Mesendoderm (in vitro differentiated cells): ENCODE data around the gene GCLC.

ENCODE experiments used
- DNase-seq: peaks from one replicate; pipeline ENCODE4 v3.0.0; 2013
- H2AK5ac ChIP-seq: 2 replicates; pipeline ENCODE4 v1.6.1; 2013; ENCODE audit warnings: low read length, inconsistent platforms
- H2BK120ac ChIP-seq: 2 replicates; pipeline ENCODE4 v1.6.1; 2013; ENCODE audit warnings: low read depth, mild to moderate bottlenecking, low read length, moderate library complexity, mixed read lengths
- H2BK15ac ChIP-seq: replicated peaks from 2 replicates; pipeline ENCODE4 v1.6.1; 2013; ENCODE audit warnings: low read depth, mild to moderate bottlenecking, moderate library complexity
- H2BK5ac ChIP-seq: 2 replicates; pipeline ENCODE4 v1.6.1; 2013; ENCODE audit warnings: low read length, inconsistent platforms
- H3K18ac ChIP-seq: 2 replicates; pipeline ENCODE4 v1.6.1; 2013; ENCODE audit warnings: mild to moderate bottlenecking, low read length, mixed read lengths
- H3K23ac ChIP-seq: one replicate; pipeline ENCODE4 v1.6.1; 2013; ENCODE audit warnings: low read length
- H3K27ac ChIP-seq: 2 replicates; pipeline ENCODE4 v1.5.1; 2013; ENCODE audit warnings: low read depth, mild to moderate bottlenecking, inconsistent platforms, low read length, moderate library complexity
- H3K27me3 ChIP-seq: 2 replicates; pipeline ENCODE4 v1.6.1; 2013; ENCODE audit warnings: low read length, control low read depth, mild to moderate bottlenecking, inconsistent platforms; ENCODE audit not compliant: insufficient read depth, poor library complexity
- H3K36me3 ChIP-seq: 2 replicates; pipeline ENCODE4 v1.6.1; 2013; ENCODE audit warnings: low read length, inconsistent platforms; ENCODE audit not compliant: control insufficient read depth, insufficient read depth
- H3K4ac ChIP-seq: one replicate; pipeline ENCODE4 v1.6.1; 2013; ENCODE audit warnings: low read depth, mild to moderate bottlenecking, low read length, moderate library complexity
- H3K4me1 ChIP-seq: 2 replicates; pipeline ENCODE4 v1.6.1; 2013; ENCODE audit warnings: low read depth, low read length, inconsistent platforms; ENCODE audit not compliant: control insufficient read depth
- H3K4me2 ChIP-seq: 2 replicates; pipeline ENCODE4 v1.6.1; 2013; ENCODE audit warnings: low read length
- H3K4me3 ChIP-seq: 2 replicates; pipeline ENCODE4 v1.5.1; 2013; ENCODE audit warnings: mild to moderate bottlenecking, low read length
- H3K56ac ChIP-seq: one replicate; pipeline ENCODE4 v1.6.1; 2013; ENCODE audit warnings: low read length
- H3K79me1 ChIP-seq: 2 replicates; pipeline ENCODE4 v1.6.1; 2013; ENCODE audit warnings: low read length, inconsistent platforms
- H3K79me2 ChIP-seq: 2 replicates; pipeline ENCODE4 v1.6.1; 2013; ENCODE audit warnings: mild to moderate bottlenecking, low read length; ENCODE audit not compliant: control insufficient read depth, insufficient read depth
- H3K9ac ChIP-seq: 2 replicates; pipeline ENCODE4 v1.6.1; 2013; ENCODE audit warnings: low read length, inconsistent platforms
- H4K5ac ChIP-seq: one replicate; pipeline ENCODE4 v1.6.1; 2013; ENCODE audit warnings: low read length
- H4K8ac ChIP-seq: one replicate; pipeline ENCODE4 v1.6.1; 2013; ENCODE audit warnings: low read depth, mild to moderate bottlenecking, control low read depth, low read length, moderate library complexity
- WGBS: extraction: QIAGEN DNeasy Blood & Tissue Kit; methylation state at CpG from one replicate; pipeline ENCODE4 v1.1.7; 2013; ENCODE audit warnings: low lambda C conversion rate, missing lambda C conversion rate; ENCODE audit not compliant: insufficient coverage; ENCODE audit errors: extremely low coverage; 5-methylcytosine and 5-hydroxymethylcytosine counted together

GCLC gene

DNA sequence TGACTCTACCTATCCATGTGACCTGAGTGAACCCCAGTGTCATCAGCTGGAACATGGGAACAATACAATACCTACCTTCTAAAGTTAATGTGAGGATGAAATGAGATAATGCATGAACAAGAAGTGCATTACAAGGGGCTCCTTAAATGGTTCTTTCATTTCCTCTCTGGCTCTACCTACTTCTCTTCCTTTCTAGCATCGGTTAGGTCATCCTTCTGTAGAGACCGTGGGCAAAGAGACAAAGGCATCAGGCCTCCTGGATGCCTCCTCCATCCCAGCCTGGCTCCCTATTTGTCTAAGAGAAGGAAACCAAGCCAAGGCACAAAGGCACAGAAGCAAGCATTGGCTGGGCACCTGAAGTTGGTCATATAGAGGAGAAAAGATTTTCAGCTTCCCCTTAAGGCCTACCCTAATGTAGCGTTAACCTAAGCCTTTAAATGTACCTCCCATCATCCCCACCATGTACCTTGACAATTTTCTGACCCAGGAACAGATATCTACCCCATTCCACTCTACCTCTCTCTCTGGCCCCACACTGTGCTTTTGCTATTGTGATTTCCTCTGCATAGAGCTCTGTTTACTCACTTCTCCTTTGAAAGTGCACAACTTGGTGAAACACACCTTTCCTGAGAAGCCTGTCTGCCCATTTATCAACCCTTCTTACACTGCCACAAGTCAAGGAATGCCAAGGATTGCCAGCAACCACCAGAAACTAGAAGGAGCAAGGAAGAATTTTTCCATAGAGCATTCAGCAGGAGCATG is 86.6 kb downstream of the GCLC start:
- Histone ChIP-seq H2AK5ac (no peak overlapping the region), H3K27ac (no peak overlapping the region), H3K4me1 (no peaks in the 10 kb centered on the region), H3K9ac (no peak overlapping the region), H3K18ac (no peak overlapping the region), H3K4me3 (no peak overlapping the region), H3K79me1 (no peaks in the 10 kb centered on the region), H3K23ac (no peak overlapping the region), H2BK120ac (no peak overlapping the region), H3K79me2 (no peaks in the 10 kb centered on the region), H4K5ac (no peak overlapping the region), H3K36me3 (no peaks in the 10 kb centered on the region), H2BK15ac (no peak overlapping the region), H3K56ac (no peak overlapping the region), H4K8ac (no peak overlapping the region), H3K4ac (no peak overlapping the region), H3K4me2 (no peak overlapping the region), H3K27me3 (no peaks in the 10 kb centered on the region), H2BK5ac (no peak overlapping the region)
- no CpG with 5 or more reads among the region's 3 CpGs for WGBS
- DNase-seq: no peak

DNA sequence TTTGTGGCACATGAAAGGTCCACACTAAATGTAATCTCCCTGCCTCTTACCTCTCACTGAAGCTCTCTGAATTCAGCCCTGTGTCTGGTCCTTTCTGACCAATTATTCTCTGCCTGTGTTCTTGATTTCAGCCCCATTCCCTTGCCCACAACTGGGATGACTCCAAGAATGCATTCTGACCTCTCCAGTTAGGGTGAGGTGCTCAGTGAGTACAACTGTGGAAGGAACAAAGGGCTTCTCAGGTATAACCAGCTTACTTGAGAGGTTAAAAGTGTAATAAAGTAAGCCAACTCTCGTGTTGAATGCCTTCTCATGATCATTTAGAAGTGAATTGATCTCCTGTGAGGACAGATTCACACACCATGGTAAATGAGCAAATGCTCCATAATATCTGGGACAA is 88.1 kb downstream of the GCLC start:
- Histone ChIP-seq H3K27ac (no peak overlapping the region), H3K18ac (no peak overlapping the region), H2AK5ac (no peak overlapping the region), H2BK5ac (no peak overlapping the region), H3K79me2 (no peaks in the 10 kb centered on the region), H3K79me1 (no peaks in the 10 kb centered on the region), H3K56ac (no peak overlapping the region), H4K8ac (no peak overlapping the region), H4K5ac (no peak overlapping the region), H3K36me3 (no peaks in the 10 kb centered on the region), H3K4ac (no peak overlapping the region), H3K4me3 (no peak overlapping the region), H3K23ac (no peak overlapping the region), H3K4me2 (no peak overlapping the region), H3K9ac (no peak overlapping the region), H2BK15ac (no peak overlapping the region), H3K27me3 (no peaks in the 10 kb centered on the region), H2BK120ac (no peak overlapping the region), H3K4me1 (no peaks in the 10 kb centered on the region)
- WGBS: no CpG with 5 or more reads among the region's 1 CpG
- no peak for DNase-seq

DNA sequence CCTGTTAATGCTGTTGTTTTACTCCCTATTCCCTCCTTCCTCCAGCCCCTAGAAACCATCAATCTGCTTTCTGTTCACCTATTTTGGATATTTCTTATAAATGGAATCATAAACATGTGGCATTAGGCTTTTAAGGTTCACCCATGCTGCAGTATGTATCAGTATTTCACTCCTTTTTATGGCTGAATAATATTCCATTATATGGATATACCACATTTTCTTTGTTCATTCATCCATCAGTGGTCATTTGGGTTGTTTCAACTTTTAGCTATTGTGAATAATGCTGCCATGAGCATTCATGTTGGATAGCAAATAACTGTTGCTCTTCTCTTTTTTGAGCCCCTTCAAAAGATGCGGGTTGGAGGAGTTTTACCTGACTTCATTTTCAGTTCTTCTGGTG is 89.2 kb downstream of the GCLC start:
- H3K4me3 ChIP-seq: no peak overlapping the region
- WGBS: no CpG with 5 or more reads among the region's 1 CpG
- no peak overlapping the region for H4K5ac ChIP-seq
- no peak overlapping the region for H3K4ac ChIP-seq
- H3K4me2 ChIP-seq: no peak overlapping the region
- H2BK120ac ChIP-seq: no peak overlapping the region
- no peak overlapping the region for H3K23ac ChIP-seq
- H4K8ac ChIP-seq: no peak overlapping the region
- H3K79me1 ChIP-seq: no peaks in the 10 kb centered on the region
- DNase-seq: no peak
- no peak overlapping the region for H3K27ac ChIP-seq
- H2AK5ac ChIP-seq: no peak overlapping the region
- no peaks in the 10 kb centered on the region for H3K36me3 ChIP-seq
- H3K4me1 ChIP-seq: no peaks in the 10 kb centered on the region
- no peaks in the 10 kb centered on the region for H3K27me3 ChIP-seq
- H2BK15ac ChIP-seq: no peak overlapping the region
- no peak overlapping the region for H2BK5ac ChIP-seq
- no peaks in the 10 kb centered on the region for H3K79me2 ChIP-seq
- H3K56ac ChIP-seq: no peak overlapping the region
- no peak overlapping the region for H3K9ac ChIP-seq
- no peak overlapping the region for H3K18ac ChIP-seq

DNA sequence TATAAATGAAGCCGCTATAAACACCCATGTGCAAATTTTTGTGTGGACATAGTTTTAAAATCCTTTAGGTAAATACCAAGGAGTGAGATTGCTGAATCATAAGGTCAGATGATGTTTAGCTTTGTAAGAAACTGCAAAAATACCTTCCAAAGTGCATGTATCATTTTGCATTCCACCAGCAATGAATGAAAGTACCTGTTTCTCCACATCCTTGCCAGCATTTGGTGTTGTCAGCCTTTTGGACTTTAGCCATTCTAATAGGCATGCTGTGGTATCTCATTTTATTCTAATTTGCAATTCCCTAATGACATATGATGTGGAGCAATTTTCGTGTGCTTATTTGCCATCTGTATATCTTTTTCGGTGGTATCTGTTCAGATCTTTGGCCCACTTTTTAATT is 93.7 kb downstream of the GCLC start:
- H3K4me2 ChIP-seq: no peak overlapping the region
- no peak for DNase-seq
- H2BK15ac ChIP-seq: no peak overlapping the region
- H3K23ac ChIP-seq: no peak overlapping the region
- H4K5ac ChIP-seq: no peak overlapping the region
- no peak overlapping the region for H3K9ac ChIP-seq
- no peak overlapping the region for H3K27ac ChIP-seq
- H3K4me3 ChIP-seq: no peak overlapping the region
- no peak overlapping the region for H4K8ac ChIP-seq
- H3K4me1 ChIP-seq: no peaks in the 10 kb centered on the region
- WGBS: no CpG with 5 or more reads among the region's 3 CpGs
- no peaks in the 10 kb centered on the region for H3K27me3 ChIP-seq
- H3K56ac ChIP-seq: no peak overlapping the region
- H3K36me3 ChIP-seq: no peaks in the 10 kb centered on the region
- H3K4ac ChIP-seq: no peak overlapping the region
- H2BK5ac ChIP-seq: no peak overlapping the region
- no peak overlapping the region for H2AK5ac ChIP-seq
- no peak overlapping the region for H2BK120ac ChIP-seq
- no peaks in the 10 kb centered on the region for H3K79me2 ChIP-seq
- no peaks in the 10 kb centered on the region for H3K79me1 ChIP-seq
- H3K18ac ChIP-seq: no peak overlapping the region

DNA sequence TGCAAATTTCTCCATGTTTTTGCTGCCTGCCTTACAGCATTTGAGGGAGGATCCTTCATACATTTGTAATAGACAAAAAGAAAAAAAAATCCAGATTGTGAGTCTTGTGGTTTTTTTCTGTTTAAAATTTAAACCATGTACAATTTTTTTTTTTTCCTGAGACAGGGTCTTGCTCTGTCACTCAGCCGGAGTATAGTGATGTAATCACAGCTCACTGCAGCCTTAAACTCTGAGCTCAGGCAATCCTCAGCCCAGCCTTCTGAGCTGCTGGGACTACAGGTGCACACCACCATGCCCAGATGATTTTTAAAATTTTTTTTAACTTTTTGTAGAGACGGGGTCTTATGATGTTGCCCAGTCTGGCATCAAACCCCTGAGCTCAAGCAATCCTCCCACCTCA is 97.0 kb downstream of the GCLC start:
- H3K36me3 ChIP-seq: no peaks in the 10 kb centered on the region
- H3K4me2 ChIP-seq: no peak overlapping the region
- H3K27ac ChIP-seq: no peak overlapping the region
- H4K5ac ChIP-seq: no peak overlapping the region
- H3K4me3 ChIP-seq: no peak overlapping the region
- H3K9ac ChIP-seq: no peak overlapping the region
- no peak overlapping the region for H3K18ac ChIP-seq
- H3K56ac ChIP-seq: no peak overlapping the region
- H2BK5ac ChIP-seq: no peak overlapping the region
- no peak overlapping the region for H2AK5ac ChIP-seq
- H3K4me1 ChIP-seq: no peaks in the 10 kb centered on the region
- no peak overlapping the region for H4K8ac ChIP-seq
- H3K4ac ChIP-seq: no peak overlapping the region
- no peak overlapping the region for H2BK120ac ChIP-seq
- no peaks in the 10 kb centered on the region for H3K79me2 ChIP-seq
- WGBS: no CpG with 5 or more reads among the region's 2 CpGs
- H3K23ac ChIP-seq: no peak overlapping the region
- H3K79me1 ChIP-seq: no peaks in the 10 kb centered on the region
- H3K27me3 ChIP-seq: no peaks in the 10 kb centered on the region
- DNase-seq: no peak
- no peak overlapping the region for H2BK15ac ChIP-seq
